Lung (tissue), 12 donors: Measurements from ENCODE around the gene NTHL1. TPM values are rescaled to one million over a fixed set of nuclear protein-coding genes. Genes with fewer than 3 reads are reported as not detected.

ENCODE experiments used
- ATAC-seq: fragments of 200-7000 bp; cut with Tn5 transposase; one replicate; pipeline ENCODE4 v1.9.1; 2020; ENCODE audit warnings: moderate number of reproducible peaks; ENCODE audit not compliant: insufficient read depth, low FRiP score
- DNase-seq, 3 donors: peaks; one replicate each; pipeline ENCODE4 v3.0.0-alpha.2; 2013 to 2017
- H3K27ac ChIP-seq, 2 donors: one replicate each; pipeline ENCODE4 v1.5.1; 2013; ENCODE audit warnings: mild to moderate bottlenecking in 2 of 2, moderate library complexity in 2 of 2, control low read depth in 1 of 2, inconsistent platforms in 1 of 2, low read depth in 1 of 2, low read length in 1 of 2
- H3K27me3 ChIP-seq, 3 donors: one replicate each; pipeline ENCODE4 v1.5.1; 2013; ENCODE audit warnings: low read length in 2 of 3; ENCODE audit not compliant: control insufficient read depth in 3 of 3, insufficient read depth in 3 of 3
- H3K36me3 ChIP-seq, 4 donors: one replicate each; pipeline ENCODE4 v1.5.1; 2013; ENCODE audit warnings: low read length in 4 of 4, mild to moderate bottlenecking in 1 of 4, moderate library complexity in 1 of 4; ENCODE audit not compliant: control insufficient read depth in 4 of 4, insufficient read depth in 4 of 4
- H3K4me1 ChIP-seq, 5 donors: one replicate each; pipeline ENCODE4 v1.5.1; 2013; ENCODE audit warnings: low read length in 5 of 5, mild to moderate bottlenecking in 2 of 5, moderate library complexity in 1 of 5; ENCODE audit not compliant: control insufficient read depth in 5 of 5, insufficient read depth in 5 of 5
- H3K4me3 ChIP-seq: one replicate; pipeline ENCODE4 v1.5.1; 2013; ENCODE audit warnings: mild to moderate bottlenecking, control low read depth, moderate library complexity
- H3K9ac ChIP-seq, 2 donors: one replicate each; pipeline ENCODE4 v1.5.1; 2013; ENCODE audit warnings: low read length in 2 of 2, control low read depth in 1 of 2; ENCODE audit not compliant: insufficient read depth in 1 of 2
- H3K9me3 ChIP-seq, 4 donors: one replicate each; pipeline ENCODE4 v1.5.1; 2013; ENCODE audit warnings: low read length in 3 of 4, mild to moderate bottlenecking in 1 of 4, moderate library complexity in 1 of 4; ENCODE audit not compliant: control insufficient read depth in 4 of 4, insufficient read depth in 3 of 4
- CTCF ChIP-seq: IDR thresholded peaks from 2 replicates; pipeline ENCODE4 v1.5.1; 2012; ENCODE audit warnings: mild to moderate bottlenecking; ENCODE audit errors: control extremely low read depth, extremely low read depth
- WGBS, 2 donors: extraction: QIAGEN DNeasy Blood & Tissue Kit; methylation state at CpG; one replicate each; pipeline ENCODE4 v1.1.7; 2013; 5-methylcytosine and 5-hydroxymethylcytosine counted together
- polyA plus RNA-seq, 2 donors: library from polyadenylated mRNA; stranded (reverse); fragments of 200-250 nt; gene quantifications; one replicate each; pipeline ENCODE4 v1.2.1, GENCODE V29; 2013
- total RNA-seq, 2 donors: library from RNA; depleted of rRNA in 1 of 2; stranded (reverse); fragments of >200 nt in 1 of 2; gene quantifications; one replicate each; pipeline ENCODE4 v1.2.1, GENCODE V29; 2014 to 2021
- donor health status: control.
- donor health status: control.
- donor health status: Bipolar disorder and iron deficiency.
- donor health status: healthy.
- donor health status: DM: yes; HTN: yes; CAD: no.

NTHL1 gene
- total and polyA plus RNA-seq, 4 donors: 19.3 to 43.5 (median 29.1) TPM

- Histone ChIP-seq H3K9me3 (peaks cover 0 to 1% (median 0%) of the 10 kb centered on the region in 4 donors), H3K4me1 (peaks cover 0 to 28% (median 8%) of the 10 kb centered on the region in 5 donors), H3K4me3 (no peak overlapping the region), H3K36me3 (peaks cover 3 to 84% (median 23%) of the 10 kb centered on the region in 4 donors), H3K27ac (no peak overlapping the region), H3K27me3 (no peaks in the 10 kb centered on the region), H3K9ac (no peak overlapping the region)
- no peak for TF ChIP-seq CTCF
- DNase-seq: no peak
- ATAC-seq: no peak
- WGBS, 2 donors: 92 to 93% methylated on average over 25 to 30 of the region's 30 CpGs
Measured at GRCh38 chr16:2086812-2087747, 39.4 kb upstream of the NTHL1 start.

DNA sequence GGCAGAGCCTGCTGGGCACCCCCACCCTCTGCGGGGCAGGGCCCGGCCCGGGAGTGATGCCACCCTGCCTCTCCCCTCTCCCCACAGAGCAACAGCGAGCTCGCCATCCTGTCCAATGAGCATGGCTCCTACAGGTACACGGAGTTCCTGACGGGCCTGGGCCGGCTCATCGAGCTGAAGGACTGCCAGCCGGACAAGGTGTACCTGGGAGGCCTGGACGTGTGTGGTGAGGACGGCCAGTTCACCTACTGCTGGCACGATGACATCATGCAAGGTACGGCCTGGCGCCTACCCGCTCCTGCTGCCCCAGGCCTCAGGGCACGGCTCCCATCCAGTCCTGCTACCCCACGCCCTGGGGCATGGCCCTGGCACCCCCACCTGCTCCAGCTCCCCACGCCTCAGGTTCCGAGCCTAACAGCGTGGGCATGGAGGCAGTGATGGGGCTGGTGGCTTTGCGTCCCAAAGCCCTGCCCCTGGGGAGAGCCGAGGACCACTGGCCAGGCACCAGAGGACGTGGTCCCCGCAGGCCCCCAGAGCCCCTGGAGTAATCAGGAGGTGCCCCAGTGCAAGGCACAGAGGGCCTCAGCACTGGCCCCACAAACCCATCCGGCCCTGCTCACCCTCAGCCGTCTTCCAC, 38.6 kb upstream of the NTHL1 start:
- no peaks in the 10 kb centered on the region for H3K27me3 ChIP-seq
- peaks cover 0 to 1% (median 0%) of the 10 kb centered on the region in 4 donors for H3K9me3 ChIP-seq
- DNase-seq (no peak), ATAC-seq (no peak)
- H3K4me3 ChIP-seq: no peak overlapping the region
- peaks cover 3 to 84% (median 22%) of the 10 kb centered on the region in 4 donors for H3K36me3 ChIP-seq
- no peak overlapping the region for H3K27ac ChIP-seq
- no peak for TF ChIP-seq CTCF
- peaks cover 0 to 30% (median 14%) of the 10 kb centered on the region in 5 donors for H3K4me1 ChIP-seq
- WGBS, 2 donors: 94 to 95% methylated on average over 27 of the region's 27 CpGs
- H3K9ac ChIP-seq: no peak overlapping the region

- no peak for ATAC-seq
- H3K36me3 ChIP-seq: peaks cover 3 to 88% (median 22%) of the 10 kb centered on the region in 4 donors
- H3K4me1 ChIP-seq: peaks cover 0 to 35% (median 14%) of the 10 kb centered on the region in 5 donors
- H3K9ac ChIP-seq: no peak overlapping the region
- TF ChIP-seq CTCF: no peak
- H3K27ac ChIP-seq: peak overlapping the region in 1 of 2 donors; percentile 1
- no peaks in the 10 kb centered on the region for H3K27me3 ChIP-seq
- 86 to 90% methylated on average over 13 to 14 of the region's 14 CpGs for WGBS, 2 donors
- H3K4me3 ChIP-seq: no peak overlapping the region
- DNase-seq: no peak
- H3K9me3 ChIP-seq: peaks cover 0 to 1% (median 0%) of the 10 kb centered on the region in 4 donors
Measured at GRCh38 chr16:2085669-2086068, 38.0 kb upstream of the NTHL1 start.
